Spleen (tissue), 7 donors: ENCODE measurements around the gene IL11RA.
A peak's percentile ranks its signal among the peaks of the same experiment; 100 is the strongest.

Source experiments
- CTCF ChIP-seq, 11 experiments: fragments of 200-600 bp in 7 of 11; fragments of 450-650 bp in 4 of 11; sonication (generic) in 4 of 11; IDR thresholded peaks in 8 of 11; conservative IDR thresholded peaks in 3 of 11; 1 replicate in 7 of 11; 2 replicates in 4 of 11; pipeline versions ENCODE4 v1.4.0 to v1.8.0; 2016 to 2021; ENCODE audit warnings: antibody characterized with exemption in 11 of 11, inconsistent platforms in 4 of 11, mild to moderate bottlenecking in 1 of 11
- POLR2A ChIP-seq, 3 donors: fragments of 450-650 bp; IDR thresholded peaks; one replicate each; pipeline ENCODE4 v1.5.1; 2017; ENCODE audit warnings: antibody characterized with exemption in 3 of 3, mild to moderate bottlenecking in 1 of 3
- POLR2AphosphoS5 ChIP-seq, 3 donors: sonication (generic); formaldehyde crosslinking; IDR thresholded peaks; one replicate each; pipeline ENCODE4 v1.5.1; 2017; ENCODE audit warnings: antibody characterized with exemption in 3 of 3
- donor health status: DM: no; HTN: no; CAD: no; lungs with moderate emphysema.
- donor health status: DM: no; HTN: no; CAD: no.
- donor health status: DM: no; HTN: no; CAD: no.

GRCh38 chr9:34654323-34655051 lies 2.5 kb downstream of the IL11RA start:
- TF ChIP-seq CTCF (IDR thresholded peaks at IDR 0.05 in 8 of 11, conservative IDR thresholded peaks at IDR 0.05 in 3 of 11) = no peak
- TF ChIP-seq POLR2A (IDR thresholded peaks at IDR 0.05) = no peak
- peak; percentile 24 to 67 (median 63) for TF ChIP-seq POLR2AphosphoS5 (IDR thresholded peaks at IDR 0.05)
